OCI-M2 (cell line): ENCODE data around the gene CDC34.

Experiments used
- DNase-seq: peaks from one replicate; lab custom pipeline; 2025; ENCODE audit not compliant: unreplicated experiment; lab: John Stamatoyannopoulos, UW

CDC34 gene

DNA sequence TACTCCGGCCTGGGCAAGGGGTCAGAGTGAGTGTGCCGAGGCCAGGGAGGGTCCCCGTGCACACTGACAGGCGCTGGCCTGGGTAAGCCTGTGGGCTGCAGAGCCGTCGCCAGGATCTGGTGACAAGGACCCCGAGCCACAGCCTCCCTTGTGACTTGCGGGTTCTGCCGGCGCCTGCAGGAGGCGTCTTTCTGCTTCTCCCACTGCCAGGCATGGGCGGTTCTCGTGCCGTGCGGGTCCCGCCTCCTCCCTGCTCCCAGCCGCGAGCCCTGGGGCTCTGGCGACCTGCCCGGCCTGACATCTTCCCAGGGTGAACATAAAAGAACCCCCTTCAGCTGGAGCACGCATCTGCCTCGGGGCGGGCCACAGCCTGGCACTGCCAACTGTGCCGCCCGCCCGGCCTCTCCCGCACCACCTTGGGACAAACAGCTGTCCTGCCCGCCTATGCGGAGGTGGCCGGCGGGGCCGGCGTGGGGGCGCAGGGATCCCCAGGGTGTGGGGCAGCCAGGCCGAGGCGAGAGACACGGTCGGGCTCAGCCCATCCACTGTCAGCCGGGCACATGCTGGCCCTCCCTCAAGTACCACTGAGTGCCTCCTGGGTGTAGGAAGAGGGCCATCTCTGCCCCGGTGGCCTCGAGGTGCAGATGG is 56.7 kb downstream of the CDC34 start:
- no peak for DNase-seq

DNA sequence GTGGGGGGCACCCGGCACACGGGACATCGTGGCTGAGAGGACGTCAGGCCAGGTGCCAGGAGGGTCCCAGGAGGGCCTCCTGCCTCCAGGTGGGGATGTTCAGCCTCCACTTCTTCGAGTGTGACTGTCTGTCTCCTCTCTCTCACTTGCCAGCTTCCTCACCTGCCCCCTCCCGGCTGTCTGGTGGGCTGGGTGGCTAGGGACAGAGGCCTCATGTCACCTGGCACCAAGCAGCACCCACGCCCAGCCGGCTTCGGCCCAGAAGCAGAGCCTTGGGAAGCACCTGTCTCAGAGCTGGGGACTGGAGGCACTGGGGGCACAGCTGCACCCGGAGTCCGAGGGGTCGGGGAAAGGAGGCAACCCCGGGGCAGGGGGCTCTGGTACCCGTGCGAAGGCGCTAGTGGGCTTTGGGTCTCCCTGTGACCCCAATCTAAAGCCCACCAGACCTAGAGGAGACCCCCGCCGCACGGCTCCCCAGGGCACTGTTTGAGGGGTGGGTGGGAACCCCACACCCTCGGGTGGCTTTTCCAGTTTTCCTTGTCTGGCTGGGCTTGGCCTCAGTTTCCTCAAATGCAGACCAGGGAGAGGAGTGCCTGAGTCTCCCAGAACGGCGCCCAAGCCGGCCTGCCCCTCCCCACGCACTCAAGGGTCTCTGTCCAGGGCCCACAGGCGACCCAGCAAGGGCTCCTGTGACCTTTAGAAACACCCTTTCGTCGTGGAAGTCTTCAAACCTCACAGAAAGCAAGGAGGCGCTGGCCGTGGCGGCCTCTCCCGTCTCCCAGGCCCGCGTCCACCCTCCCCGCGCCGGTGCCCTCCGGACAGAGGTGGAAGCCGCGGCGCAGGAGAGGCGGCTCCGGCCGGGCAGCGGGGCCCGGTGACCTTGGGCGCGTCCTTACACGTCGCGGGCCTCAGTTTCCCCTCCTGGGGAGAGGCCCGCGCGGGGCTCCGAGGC is 57.5 kb downstream of the CDC34 start:
- DNase-seq: no peak

DNA sequence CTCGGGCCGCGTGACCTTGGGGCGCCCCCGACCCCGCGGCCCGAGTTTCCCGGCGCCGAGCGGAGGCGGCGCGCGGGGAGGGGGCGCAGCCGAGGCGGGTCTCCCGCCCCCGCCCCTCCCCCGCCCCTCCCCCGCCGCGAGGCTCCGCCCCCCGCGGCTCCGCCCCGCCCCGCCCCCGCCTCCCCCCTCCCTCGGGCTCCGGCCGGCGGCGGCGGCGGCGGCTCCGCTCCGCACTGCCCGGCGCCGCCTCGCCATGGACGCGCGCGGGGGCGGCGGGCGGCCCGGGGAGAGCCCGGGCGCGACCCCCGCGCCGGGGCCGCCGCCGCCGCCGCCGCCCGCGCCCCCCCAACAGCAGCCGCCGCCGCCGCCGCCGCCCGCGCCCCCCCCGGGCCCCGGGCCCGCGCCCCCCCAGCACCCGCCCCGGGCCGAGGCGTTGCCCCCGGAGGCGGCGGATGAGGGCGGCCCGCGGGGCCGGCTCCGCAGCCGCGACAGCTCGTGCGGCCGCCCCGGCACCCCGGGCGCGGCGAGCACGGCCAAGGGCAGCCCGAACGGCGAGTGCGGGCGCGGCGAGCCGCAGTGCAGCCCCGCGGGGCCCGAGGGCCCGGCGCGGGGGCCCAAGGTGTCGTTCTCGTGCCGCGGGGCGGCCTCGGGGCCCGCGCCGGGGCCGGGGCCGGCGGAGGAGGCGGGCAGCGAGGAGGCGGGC is 58.3 kb downstream of the CDC34 start, which contains the start of gene HCN2:
TSS of gene HCN2 (plus strand) at position 189 of the 703 bp plus-strand sequence. CDS start at position 254, 65 bp downstream.
- no peak for DNase-seq

DNA sequence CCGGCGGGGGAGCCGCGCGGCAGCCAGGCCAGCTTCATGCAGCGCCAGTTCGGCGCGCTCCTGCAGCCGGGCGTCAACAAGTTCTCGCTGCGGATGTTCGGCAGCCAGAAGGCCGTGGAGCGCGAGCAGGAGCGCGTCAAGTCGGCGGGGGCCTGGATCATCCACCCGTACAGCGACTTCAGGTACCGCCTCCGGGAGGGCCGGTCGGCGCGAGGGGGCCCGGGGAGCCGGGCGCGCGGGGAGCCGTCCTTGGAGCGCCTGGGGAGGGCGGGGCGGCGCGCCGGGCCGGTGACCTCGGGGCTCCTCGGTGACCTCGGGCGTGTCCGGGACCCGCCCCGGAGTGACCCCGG is 58.8 kb downstream of the CDC34 start:
- DNase-seq: no peak

DNA sequence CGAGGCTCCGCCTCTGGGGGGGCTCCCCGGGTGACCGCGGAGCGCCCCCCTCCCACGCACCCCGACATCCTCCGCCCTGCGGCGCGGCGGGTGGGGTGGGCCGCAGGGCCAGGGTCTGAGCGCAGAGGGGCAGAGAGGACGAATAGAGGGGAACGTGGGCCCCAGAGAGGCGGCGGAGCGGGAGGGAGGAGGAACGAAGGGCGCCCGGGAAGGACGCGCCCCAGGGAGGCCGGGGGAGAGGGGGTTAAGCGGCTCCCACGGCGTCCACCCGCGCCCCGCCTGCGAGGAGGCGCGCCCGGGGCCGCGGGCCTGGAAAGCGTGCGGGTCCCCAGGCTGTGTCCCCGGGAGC is 59.2 kb downstream of the CDC34 start:
- DNase-seq: no peak

DNA sequence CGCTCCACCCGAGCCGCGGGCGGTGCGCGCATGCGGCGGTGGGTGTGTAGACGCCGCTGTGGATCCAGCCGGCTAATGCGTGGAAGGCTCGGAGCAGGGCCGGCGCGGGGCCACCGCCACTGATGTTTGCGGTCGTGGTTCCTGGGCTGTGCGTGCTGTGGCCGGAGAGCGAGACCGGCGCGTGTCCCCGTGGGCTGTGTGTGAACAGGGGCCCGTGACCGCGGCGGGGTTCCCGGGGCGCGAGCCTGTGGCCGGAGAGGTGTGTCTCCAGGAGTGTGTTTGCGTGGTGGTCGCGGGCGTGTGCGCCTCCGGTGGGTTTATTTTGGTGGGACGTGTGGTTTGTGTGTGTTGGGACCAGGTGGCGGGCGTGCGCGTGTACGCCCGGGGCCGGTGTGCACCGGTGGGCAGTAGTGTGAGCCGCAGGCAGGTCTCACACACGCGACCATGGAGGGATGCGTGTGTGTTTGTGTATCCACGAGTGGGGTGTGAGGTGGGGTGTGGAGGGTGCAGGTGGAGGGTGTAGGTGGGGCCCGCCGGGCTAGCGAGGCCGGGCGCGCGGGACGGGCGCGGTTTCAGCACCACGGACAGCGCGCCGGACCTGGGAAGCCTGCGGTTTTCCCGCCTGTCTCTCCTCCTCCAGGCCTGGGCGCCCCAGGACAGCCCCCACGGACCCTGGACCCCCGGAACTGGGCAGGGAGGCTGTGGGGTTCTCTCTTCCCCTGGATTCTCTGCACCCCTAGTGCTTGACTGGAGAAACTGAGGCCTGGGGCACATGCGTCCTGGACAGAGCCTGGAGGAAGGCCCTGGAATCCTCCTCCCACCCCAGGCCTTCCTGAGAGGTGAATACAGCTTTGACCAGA is 59.8 kb downstream of the CDC34 start:
- DNase-seq: no peak
